Measurements from ENCODE around the gene CENPP.
A peak's percentile ranks its signal among the peaks of the same experiment; 100 is the strongest.

Gene CENPP

GRCh38 chr9:92439921-92440750 is 114.4 kb downstream of the CENPP start:
- no peak overlapping the region for H3K4me3 ChIP-seq (ENCODE audit: low read length)
- TF ChIP-seq, protein P1, sequence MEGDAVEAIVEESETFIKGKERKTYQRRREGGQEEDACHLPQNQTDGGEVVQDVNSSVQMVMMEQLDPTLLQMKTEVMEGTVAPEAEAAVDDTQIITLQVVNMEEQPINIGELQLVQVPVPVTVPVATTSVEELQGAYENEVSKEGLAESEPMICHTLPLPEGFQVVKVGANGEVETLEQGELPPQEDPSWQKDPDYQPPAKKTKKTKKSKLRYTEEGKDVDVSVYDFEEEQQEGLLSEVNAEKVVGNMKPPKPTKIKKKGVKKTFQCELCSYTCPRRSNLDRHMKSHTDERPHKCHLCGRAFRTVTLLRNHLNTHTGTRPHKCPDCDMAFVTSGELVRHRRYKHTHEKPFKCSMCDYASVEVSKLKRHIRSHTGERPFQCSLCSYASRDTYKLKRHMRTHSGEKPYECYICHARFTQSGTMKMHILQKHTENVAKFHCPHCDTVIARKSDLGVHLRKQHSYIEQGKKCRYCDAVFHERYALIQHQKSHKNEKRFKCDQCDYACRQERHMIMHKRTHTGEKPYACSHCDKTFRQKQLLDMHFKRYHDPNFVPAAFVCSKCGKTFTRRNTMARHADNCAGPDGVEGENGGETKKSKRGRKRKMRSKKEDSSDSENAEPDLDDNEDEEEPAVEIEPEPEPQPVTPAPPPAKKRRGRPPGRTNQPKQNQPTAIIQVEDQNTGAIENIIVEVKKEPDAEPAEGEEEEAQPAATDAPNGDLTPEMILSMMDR (conservative IDR thresholded peaks at IDR 0.05; ENCODE audit: low read depth, low read length), result no peak
- DNase-seq (ENCODE audit: low read depth), result no peak

- no peak for DNase-seq (ENCODE audit: low read depth)
- TF ChIP-seq, protein P1 (conservative IDR thresholded peaks at IDR 0.05; ENCODE audit: low read depth, low read length), result no peak
- H3K4me3 ChIP-seq (ENCODE audit: low read length), result no peak overlapping the region
Observed at GRCh38 chr9:92440751-92441046, 114.9 kb downstream of the CENPP start.

- DNase-seq (ENCODE audit: low read depth), result no peak
- TF ChIP-seq, protein P1 (conservative IDR thresholded peaks at IDR 0.05; ENCODE audit: low read depth, low read length), result no peak
Observed at GRCh38 chr9:92444841-92445240, 119.1 kb downstream of the CENPP start.

DNA sequence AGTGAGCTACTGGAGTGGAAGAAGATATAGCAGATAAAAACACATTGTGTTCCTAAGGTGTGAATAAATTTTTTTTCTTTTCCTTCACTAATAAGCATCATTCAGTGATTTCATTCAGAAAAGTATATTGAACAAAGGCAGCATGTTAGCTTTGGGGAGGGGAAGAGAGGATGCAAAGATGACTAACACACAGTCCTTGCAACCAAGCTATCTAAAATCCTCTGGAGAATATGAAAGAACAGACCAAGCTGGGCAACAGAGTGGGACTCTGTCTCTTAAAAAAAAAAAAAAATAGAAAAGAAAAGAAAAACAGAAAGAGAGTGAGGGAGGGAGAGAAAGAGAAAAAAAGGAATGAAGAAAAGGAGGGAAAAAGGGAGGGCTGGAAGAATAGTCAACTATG is 120.8 kb downstream of the CENPP start:
- DNase-seq (ENCODE audit: low read depth), result no peak
- no peak overlapping the region for H3K4me3 ChIP-seq (ENCODE audit: low read length)
- TF ChIP-seq, protein P1 (conservative IDR thresholded peaks at IDR 0.05; ENCODE audit: low read depth, low read length), result no peak

More at GRCh38 chr9:92444841-92445240, 119.1 kb downstream of the CENPP start:
- H3K4me3 ChIP-seq (ENCODE audit: low read length), result no peak overlapping the region

GRCh38 chr9:92455217-92455616 is 129.5 kb downstream of the CENPP start:
- no peak for DNase-seq (ENCODE audit: low read depth)
- TF ChIP-seq, protein P1 (conservative IDR thresholded peaks at IDR 0.05; ENCODE audit: low read depth, low read length), result peak; percentile 22
- no peak overlapping the region for H3K4me3 ChIP-seq (ENCODE audit: low read length)

DNA sequence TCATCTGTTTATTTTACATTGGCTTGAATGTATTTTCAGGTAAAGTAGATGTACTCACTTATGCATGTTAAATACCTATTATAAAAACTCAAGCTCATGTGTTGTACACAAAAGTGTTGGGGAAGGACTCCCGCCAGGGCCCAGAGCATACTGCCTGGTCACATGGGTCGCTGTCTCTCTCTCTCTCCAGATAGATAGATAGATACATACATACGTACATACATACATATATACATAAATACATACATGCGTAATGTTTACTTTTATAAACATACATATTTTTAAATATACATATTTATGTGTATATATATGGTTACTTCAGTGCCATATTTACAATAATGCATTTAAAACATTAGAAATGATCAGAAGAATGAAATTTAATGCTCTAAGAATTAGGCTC is 131.8 kb downstream of the CENPP start:
- TF ChIP-seq, protein P1 (conservative IDR thresholded peaks at IDR 0.05; ENCODE audit: low read depth, low read length), result no peak
- no peak overlapping the region for H3K4me3 ChIP-seq (ENCODE audit: low read length)
- DNase-seq (ENCODE audit: low read depth), result no peak

GRCh38 chr9:92463387-92463786 is 137.6 kb downstream of the CENPP start:
- H3K4me3 ChIP-seq (ENCODE audit: low read length), result no peak overlapping the region
- DNase-seq (ENCODE audit: low read depth), result no peak
- TF ChIP-seq, protein P1 (conservative IDR thresholded peaks at IDR 0.05; ENCODE audit: low read depth, low read length), result no peak

Measured in retinal pigment epithelial cell (primary cell).